ENCODE results near the gene VDR.

The VDR gene

DNA sequence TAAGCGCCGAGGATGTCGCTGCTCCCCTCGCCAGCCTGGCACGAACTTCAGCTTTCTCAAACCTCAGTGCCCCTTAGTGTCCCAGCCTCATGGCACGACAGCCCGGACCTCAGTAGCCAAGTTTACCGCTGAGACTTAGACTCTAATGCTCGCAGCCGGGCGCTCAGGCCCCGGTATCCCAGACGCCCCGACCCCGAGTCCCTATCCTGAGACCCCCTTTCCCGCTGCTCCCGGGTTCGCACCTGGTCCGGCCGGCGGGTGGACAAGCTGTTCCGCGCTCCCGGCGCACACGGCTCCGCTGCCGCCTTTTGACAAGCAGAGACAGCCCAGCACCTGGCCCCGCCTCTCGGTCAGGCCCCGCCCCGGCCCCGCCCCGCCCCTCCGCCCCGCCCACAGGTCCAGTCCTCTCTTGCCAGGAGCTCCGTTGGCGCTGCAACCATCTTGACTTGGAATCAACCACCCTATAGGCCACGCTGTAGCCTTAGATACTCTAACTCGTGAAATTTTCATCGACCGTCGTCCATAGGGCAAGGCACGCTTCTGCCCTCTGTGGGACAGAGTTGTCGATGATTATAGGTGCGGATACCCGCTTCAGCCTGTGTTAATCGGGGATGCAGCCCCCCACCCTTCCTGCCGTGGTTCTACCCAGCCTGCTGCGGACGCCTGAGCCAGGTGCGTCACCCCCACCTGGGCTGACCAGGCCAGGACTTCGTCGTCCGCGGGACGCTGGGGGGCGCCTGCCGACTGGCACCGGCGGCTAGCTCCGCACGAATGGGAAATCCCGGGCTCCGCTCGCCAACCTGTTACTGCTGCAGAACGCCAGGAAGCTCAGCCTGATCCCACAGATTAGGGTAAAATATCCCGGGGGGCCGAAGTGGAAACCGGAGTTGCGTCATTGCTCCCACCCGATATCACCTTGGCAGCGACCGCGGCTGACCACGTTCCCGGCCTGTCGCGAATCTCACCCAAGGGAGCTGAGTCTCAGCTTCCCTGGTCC is at the start of gene VDR:
Gene VDR, minus strand, starts transcription at position 282 of the 997 bp plus-strand sequence. CDS start 25,881 bp downstream, outside the sequence.
- DNase-seq (ENCODE audit: low read depth in 2 of 3, low spot score in 1 of 3), result peak; percentile 70 to 72 (median 71)

DNA sequence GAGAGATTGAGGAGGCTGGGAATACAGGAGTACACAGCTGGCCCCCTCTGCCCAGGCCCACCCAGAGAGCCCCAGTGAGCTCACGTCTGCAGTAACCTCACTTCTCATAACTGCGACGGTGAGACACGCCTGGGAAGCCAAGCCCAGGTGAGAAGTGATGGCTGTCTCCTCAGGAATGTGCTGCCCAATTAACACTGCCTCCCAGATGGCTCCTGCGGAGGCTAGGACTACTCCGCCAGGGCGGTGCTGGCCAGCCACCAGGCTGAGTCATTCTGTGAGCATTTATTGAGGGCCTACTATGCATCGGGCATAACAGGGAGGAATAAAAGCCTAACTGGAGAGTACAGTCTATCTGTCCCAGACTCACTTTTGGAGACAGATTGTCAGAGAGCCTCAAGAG is 49.3 kb upstream of the VDR start:
- no peak for DNase-seq (ENCODE audit: low read depth in 2 of 3, low spot score in 1 of 3)

DNA sequence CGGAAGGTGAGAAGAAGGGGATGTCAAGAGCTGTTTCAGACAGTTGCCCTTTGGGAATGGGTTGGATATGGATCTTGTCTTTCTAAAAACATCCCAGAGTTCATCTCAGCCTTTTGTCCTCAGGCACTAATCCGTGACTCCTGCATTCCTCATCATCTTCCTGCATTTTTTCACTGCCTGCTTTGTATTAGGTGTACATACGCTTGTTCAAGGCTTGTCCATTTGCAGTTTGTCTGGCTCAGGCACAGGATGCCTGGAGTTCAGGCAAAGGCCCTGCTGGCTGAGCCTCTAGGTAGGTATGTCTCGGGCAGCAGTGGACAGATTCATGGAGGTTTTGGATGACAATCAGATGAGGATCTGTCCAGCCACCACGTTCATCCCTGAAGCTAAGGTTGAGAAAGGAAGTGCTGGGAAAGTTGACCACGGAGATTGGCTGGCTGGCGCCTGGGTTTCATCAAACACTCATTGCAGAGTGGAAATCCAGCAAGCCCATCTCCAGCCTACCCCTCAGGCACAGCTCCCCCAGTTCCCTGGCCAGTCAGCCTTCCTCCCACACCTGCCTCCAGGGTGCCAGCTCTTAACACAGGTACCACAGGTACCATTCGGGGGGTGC is 46.2 kb upstream of the VDR start:
- no peak for DNase-seq (ENCODE audit: low read depth in 2 of 3, low spot score in 1 of 3)

DNA sequence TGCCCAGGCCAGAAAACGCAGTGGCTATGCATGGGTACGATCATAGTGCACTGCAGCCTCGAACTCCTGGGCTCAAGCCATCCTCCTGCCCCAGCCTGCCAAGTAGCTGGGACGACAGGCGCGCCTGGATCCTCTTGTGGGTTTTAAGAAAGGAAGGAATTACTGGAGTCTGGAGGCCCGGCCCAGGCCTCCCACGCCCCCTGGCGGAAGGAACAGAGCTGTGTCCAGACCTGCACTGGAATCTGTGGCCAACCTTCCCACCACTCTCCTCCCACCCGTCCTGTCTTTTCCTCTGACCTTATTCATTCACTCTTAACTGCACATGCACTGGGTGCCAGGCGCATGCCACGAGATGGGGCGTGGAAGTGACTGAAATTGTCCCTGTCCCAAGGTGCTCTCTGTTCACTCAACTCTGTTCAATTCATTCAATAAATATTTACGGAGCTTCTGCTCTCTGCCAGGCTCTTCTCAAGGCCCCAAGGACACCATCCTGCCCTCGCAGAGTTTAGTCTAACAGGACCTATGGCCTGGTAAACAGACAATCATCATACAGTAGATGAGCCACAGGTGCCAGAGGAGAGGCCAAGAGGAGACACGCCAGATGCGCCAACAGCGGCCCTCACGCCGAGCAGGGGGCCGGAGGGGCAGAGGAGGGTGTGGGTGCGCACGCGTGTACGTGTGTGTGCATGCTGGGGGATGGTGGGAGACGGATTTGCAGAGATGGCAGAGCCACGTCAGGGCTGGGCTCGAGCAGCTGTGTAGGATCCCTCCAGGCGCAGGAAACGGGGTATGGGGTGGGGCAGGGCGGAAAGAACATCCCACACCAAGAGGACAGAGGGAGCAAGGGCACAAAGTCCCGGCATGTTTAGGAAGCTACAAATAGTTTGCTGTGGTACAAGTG is 44.9 kb upstream of the VDR start:
- DNase-seq (ENCODE audit: low read depth in 2 of 3, low spot score in 1 of 3), result peak; percentile 22 to 55 (median 25)

GRCh38 chr12:47947341-47947740 is 42.5 kb upstream of the VDR start:
- no peak for DNase-seq (ENCODE audit: low read depth in 2 of 3, low spot score in 1 of 3)

DNA sequence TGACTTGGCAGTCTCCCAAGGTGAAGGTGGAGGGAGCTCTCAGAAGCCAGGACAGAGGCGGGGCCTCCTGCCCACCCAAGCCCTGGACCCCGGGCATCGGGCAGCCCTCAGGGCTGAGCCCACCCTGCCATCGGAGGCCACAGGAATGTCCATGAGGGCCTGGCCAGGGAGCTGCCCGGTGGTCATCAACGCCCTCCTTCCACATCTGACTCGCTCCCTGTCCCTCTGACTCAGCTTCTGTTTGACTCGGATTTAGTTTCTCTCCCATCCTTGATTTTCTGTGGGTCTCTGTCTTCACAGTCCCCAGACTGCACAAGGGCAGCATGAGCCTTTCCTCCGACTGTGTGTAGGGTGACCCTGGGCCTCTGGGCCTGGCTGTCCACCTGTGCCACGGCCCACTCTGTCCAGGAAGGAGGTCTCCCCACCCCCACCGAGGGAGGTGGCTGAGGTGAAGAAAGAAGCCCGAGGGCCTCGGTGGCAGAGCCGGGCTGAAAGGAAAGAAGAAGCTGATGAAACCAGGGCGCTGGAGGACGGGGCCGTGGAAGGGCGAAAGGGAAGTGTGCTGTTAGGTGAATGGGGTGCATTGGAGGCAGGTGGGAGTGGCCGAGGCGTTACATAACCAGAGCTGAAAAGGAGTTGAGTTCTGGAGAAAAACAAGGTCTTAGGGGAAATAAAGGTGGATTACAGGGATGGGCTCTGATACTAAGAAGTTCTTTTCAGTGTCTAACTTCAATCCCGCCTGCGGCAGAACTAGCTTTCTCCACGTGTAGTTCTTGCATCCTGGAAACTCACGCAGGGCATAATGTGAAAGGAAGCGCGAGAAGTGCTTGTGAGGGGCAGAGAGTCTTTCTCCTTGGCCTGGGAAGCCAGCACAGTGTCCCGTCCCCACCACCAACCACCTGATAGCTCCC is 41.9 kb upstream of the VDR start:
- DNase-seq (ENCODE audit: low read depth in 2 of 3, low spot score in 1 of 3), result no peak

DNA sequence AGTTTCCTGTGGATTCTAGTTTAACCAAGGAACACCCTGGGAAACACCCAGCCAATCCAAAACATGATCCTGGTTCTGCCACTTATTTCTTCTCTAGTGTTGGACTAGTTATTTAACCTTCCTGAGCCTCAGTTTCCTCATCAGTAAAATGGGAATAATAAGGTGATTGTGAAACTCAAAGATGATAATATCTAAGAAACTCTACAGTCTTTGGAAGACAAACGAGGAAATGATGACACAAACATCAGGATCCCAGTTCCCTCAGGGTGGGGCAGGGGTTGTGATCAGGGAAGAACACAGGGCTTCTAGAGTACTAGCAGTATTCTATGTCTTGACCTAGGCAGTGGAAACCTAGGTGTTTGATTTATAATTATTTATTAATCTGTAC is 40.5 kb upstream of the VDR start:
- DNase-seq (ENCODE audit: low read depth in 2 of 3, low spot score in 1 of 3), result no peak

GRCh38 chr12:47944685-47945340 is 40.0 kb upstream of the VDR start:
- DNase-seq (ENCODE audit: low read depth in 2 of 3, low spot score in 1 of 3), result no peak

DNA sequence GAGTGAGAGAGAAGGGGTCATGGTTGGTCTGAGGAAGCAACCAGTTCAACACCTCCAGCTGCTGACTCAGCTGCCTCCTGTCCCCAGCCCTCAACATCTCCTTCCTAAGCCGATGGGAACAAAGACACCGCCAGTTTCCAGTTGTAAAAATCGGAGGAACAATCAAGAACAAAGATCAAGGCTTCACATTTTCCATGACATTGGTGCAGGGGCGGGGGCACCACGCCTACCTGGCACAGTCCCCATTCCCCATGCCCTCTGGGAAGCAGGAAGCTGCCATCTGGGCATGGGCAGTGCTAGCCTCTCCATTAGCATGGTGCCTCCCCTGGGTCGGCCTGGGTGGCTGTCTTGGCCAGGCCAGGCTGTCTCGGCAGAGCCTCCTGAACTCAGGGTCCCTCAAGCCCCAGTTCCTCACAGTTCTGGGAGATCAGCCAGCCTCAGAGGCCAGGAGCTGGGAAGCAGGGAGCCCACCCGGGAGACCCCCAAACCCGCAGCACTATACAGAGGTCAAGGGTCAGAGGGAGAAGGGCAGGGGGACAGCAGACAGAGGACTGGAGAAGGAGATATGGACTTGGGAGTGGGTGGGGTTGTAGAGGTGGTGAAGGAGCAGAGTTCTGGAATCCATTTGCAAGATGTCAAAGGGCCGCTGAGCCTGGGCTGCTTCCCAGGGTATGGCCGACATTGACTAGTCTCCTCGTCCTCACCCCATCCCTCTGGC is 39.0 kb upstream of the VDR start:
- no peak for DNase-seq (ENCODE audit: low read depth in 2 of 3, low spot score in 1 of 3)

DNA sequence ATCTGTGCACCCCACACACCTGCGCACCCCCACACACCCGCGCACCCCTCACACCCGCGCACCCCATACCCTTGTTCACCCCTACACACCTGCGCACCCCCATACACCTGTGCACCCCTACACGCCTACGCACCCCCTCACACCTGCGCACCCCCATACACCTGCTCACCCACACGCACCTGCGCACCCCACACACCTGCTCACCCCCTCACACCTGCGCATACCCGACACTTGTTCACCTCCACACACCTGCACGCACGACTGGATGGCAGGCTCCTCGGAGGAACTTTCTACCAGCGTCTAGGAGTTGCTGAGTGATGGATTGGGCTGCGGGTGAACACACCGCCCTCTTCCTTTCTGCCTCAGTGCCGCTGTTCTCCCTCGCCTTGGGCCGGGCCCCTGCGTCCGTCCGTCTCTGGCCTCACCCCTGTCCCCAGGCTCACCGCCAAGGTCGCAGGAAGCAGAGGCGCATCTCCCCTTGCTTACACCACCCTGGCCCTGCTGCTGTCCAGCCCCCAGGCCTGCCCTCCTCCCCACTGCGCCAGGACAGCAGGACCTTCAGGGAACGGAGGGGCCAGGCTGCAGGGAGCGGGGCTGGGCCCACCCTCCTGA is 37.9 kb upstream of the VDR start:
- no peak for DNase-seq (ENCODE audit: low read depth in 2 of 3, low spot score in 1 of 3)

GRCh38 chr12:47941871-47942613 is 37.2 kb upstream of the VDR start:
- DNase-seq (ENCODE audit: low read depth in 2 of 3, low spot score in 1 of 3), result peak in 2 of 3 donors; percentile 22 to 45

GRCh38 chr12:47941475-47941780 is 36.6 kb upstream of the VDR start:
- DNase-seq (ENCODE audit: low read depth in 2 of 3, low spot score in 1 of 3), result no peak

DNA sequence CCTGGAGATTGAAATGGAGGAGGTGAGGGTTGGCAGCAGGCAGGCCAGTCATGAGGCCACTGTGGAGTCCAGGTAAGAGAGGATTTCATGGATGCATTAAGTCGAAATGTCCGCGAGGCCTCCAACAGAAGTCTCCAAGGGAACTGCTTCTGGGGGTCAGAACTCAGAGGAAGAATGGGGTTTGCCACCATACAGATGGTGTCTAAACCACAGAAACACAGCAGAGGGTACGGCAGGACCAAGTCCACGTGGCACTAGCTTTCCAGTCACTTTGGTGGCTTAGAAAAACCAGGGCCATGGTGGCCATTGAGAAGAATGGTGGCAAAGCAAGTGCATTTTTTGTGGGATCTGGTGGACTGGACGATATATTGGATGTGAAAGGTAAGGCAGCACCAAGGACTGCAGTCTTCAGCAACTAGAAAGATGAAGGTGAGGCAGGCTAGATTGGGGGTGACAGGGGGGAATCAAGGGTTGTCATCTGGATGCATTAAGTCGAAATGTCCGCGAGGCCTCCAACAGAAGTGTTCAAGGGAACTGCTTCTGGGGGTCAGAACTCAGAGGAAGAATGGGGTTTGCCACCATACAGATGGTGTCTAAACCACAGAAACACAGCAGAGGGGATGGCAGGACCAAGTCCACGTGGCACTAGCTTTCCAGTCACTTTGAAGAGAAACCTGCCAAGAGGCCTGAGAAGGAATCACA is 36.1 kb upstream of the VDR start:
- DNase-seq (ENCODE audit: low read depth in 2 of 3, low spot score in 1 of 3), result no peak

DNA sequence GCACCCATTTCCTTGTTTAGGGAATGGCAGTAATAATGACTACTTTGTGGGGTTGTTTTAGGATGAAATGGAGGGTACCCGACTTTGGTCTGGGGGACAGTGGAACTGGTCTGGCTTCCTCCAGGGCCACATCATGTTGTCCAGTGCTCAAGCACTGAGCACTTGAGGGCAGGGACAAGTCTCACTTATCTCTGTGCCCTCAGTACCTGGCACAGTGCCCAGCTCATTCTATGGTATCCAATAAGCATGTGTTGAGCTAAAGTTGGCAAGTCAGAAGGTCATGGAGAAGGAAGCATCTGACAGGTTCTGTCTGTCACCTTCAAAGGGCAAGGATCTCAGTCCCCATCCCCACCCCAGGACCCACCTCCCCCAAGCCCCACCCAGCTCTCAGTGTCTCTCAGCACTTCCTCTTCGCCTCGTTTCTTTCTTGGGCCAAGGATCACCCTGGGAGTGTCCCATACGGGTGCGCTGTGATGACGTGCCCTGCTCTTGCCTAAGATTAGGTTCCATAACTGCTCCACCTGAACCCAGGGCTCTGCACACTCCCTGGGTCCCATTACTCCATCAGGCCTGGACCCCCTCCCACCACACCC is 34.3 kb upstream of the VDR start:
- no peak for DNase-seq (ENCODE audit: low read depth in 2 of 3, low spot score in 1 of 3)

GRCh38 chr12:47938594-47938993 is 33.8 kb upstream of the VDR start:
- DNase-seq (ENCODE audit: low read depth in 2 of 3, low spot score in 1 of 3), result no peak

DNA sequence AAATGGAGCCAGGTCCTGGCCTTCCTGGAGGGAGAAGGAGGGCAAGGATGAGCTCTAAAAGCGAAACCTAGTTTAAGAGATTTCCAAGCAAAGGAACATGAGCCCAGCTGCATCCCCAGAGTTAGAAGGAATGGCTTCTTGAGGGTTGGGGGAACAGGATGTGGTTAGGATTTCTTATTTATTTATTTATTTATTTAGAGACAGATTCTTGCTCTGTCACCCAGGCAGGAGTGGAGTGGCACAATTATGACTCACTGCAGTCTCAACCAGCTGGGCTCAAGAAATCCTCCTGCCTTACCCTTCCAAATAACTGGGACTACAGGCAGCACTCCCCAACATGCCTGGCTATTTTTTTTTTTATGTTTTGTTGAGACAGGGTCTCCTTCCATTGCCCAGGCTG is 33.3 kb upstream of the VDR start:
- DNase-seq (ENCODE audit: low read depth in 2 of 3, low spot score in 1 of 3), result no peak

DNA sequence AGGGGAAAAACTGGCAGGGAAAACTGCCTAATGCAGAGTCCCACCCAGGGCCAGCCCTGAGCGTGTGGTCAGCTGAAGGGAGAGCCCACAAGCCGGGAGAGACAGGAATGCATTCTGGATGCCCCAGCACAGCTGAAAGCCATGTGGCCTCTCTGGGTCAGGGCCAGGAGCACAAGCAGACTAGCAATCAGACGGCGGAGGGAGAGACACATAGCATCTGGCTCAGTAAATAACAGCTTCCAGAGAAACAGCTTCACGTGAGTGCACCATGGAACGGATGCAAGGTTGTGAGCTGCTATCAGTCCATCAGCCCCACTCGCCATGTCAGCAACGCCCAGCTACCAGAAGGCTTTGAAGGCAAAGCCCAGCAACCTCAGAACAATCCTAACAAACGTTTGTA is 30.4 kb upstream of the VDR start:
- DNase-seq (ENCODE audit: low read depth in 2 of 3, low spot score in 1 of 3), result no peak

Measured in stimulated activated CD4-positive, alpha-beta T cell treated with anti-CD3 and anti-CD28 coated beads, Interleukin-12 subunit alpha, Interleukin-12 subunit beta, amount 100 ng/mL, for 48 hours (primary cell).